Activated CD4-positive, alpha-beta T cell treated with anti-CD3 and anti-CD28 coated beads, Interleukin-2, amount 10 ng/mL, durations not matched to agents 7 days and 5 days (primary cell): ENCODE data around the gene IL4R. TPM values are rescaled to one million over a fixed set of nuclear protein-coding genes. Genes with fewer than 3 reads are reported as not detected.

ENCODE experiments used
- CTCF ChIA-PET: fragments of 350-600 bp; sonication (Branson Sonifier 250); formaldehyde crosslinking; loops from one replicate; lab custom pipeline; 2021; ENCODE audit warnings: antibody characterized with exemption; lab: Charles Lee
- POLR2A ChIA-PET: fragments of 350-600 bp; sonication (Branson Sonifier 250); formaldehyde crosslinking; loops from one replicate; lab custom pipeline; 2021; ENCODE audit warnings: antibody characterized with exemption; lab: Charles Lee
- DNase-seq: peaks from one replicate; pipeline ENCODE4 v3.0.0-alpha.2; 2020
- H3K27ac Mint-ChIP-seq: one replicate; pipeline ENCODE4 v1.8.0; 2021; ENCODE audit warnings: mild to moderate bottlenecking, moderate library complexity, mixed read lengths
- H3K27me3 Mint-ChIP-seq: one replicate; pipeline ENCODE4 v1.8.0; 2021; ENCODE audit warnings: mixed read lengths
- H3K36me3 Mint-ChIP-seq: one replicate; pipeline ENCODE4 v1.8.0; 2021; ENCODE audit warnings: low read depth, mixed read lengths
- H3K4me1 Mint-ChIP-seq: one replicate; pipeline ENCODE4 v1.8.0; 2021; ENCODE audit warnings: mixed read lengths
- H3K4me3 Mint-ChIP-seq: one replicate; pipeline ENCODE4 v1.8.0; 2021; ENCODE audit warnings: mild to moderate bottlenecking, moderate library complexity, mixed read lengths
- H3K9me3 Mint-ChIP-seq: one replicate; pipeline ENCODE4 v1.8.0; 2021; ENCODE audit warnings: mixed read lengths
- total RNA-seq, 2 experiments: library from RNA; stranded (reverse); gene quantifications; one replicate each; pipeline ENCODE4 v1.2.3, GENCODE V29; 2021

Gene IL4R
- total RNA-seq, 2 experiments from 2014 or later = 242 to 262 TPM

DNA sequence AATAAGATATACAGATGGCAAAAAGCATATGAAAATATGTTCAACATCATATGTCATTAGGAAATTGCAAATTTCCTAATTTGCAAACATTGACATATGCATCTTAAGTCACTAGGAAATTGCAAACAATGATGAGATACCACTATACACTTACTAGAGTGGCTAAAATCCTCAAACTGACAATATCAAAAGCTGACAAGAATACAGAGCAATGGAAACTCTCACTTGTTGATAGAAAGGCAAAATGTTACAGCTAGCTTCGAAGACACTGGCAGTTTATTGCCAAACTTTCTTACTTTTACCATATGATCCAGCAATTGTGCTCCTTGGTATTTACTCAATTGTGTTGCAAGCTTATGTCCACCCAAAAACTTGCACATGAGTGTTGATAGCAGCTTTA lies 5.0 kb upstream of the IL4R start:
- no peak overlapping the region for H3K27ac Mint-ChIP-seq
- POLR2A ChIA-PET = no interaction called here
- peaks cover 18% of the 10 kb centered on the region for H3K4me1 Mint-ChIP-seq
- H3K4me3 Mint-ChIP-seq = no peak overlapping the region
- H3K36me3 Mint-ChIP-seq = peaks cover 4% of the 10 kb centered on the region
- H3K9me3 Mint-ChIP-seq = peaks cover 16% of the 10 kb centered on the region
- CTCF ChIA-PET = interaction anchor here (1.1 to 1.2 kb wide), 3 partner anchors 9 to 13 kb away, joined by 3 read pairs; no protein-coding TSS in a partner anchor
- peaks cover 12% of the 10 kb centered on the region for H3K27me3 Mint-ChIP-seq
- no peak for DNase-seq

DNA sequence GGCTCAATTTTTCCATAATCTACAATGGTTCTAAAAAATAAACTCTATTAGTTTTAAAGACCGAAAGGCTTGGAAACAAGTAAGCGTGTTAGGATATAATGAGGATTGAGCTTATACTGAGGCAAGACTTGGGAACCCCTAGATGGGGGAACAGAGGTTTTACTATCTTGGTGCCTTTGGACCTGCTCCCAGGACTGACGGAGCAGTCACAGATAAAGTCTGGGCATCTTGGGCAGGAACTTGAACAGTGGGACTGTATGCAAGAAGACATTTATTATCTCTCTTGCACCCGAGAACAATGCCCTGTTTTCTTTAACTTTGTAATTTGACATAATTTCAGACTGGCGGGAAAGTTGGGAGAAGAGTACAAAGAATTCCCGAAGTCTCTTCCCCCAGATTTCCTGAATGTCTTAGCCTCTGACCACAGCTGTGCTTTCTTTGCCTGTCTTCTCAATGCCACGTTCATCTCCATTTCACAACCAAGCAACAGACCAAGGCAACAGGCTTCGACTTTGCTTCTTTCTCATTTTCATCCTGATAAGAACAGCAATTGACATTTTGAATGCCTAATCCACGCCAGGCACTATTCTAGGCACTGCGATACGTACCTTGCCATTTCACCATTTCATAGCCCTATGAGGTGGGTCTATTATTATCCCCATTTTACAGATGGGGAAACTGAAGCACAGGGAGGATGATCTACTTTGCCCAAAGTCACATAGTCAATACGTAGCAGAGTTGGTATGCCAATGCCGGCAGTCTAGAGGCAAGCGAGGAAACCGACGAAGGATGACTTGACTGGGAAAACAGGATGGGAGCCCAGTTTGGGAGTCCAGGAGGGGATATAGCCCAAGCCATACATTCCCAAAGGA lies 3.0 kb upstream of the IL4R start:
- H3K27me3 Mint-ChIP-seq = peaks cover 7% of the 10 kb centered on the region
- peaks cover 16% of the 10 kb centered on the region for H3K36me3 Mint-ChIP-seq
- DNase-seq = no peak
- CTCF ChIA-PET = interaction anchor here (0.6 kb wide), 1 partner anchor 10 kb away, joined by 3 read pairs; no protein-coding TSS in a partner anchor
- H3K27ac Mint-ChIP-seq = no peak overlapping the region
- POLR2A ChIA-PET = no interaction called here
- peaks cover 15% of the 10 kb centered on the region for H3K4me1 Mint-ChIP-seq
- H3K4me3 Mint-ChIP-seq = no peak overlapping the region
- H3K9me3 Mint-ChIP-seq = peaks cover 15% of the 10 kb centered on the region

DNA sequence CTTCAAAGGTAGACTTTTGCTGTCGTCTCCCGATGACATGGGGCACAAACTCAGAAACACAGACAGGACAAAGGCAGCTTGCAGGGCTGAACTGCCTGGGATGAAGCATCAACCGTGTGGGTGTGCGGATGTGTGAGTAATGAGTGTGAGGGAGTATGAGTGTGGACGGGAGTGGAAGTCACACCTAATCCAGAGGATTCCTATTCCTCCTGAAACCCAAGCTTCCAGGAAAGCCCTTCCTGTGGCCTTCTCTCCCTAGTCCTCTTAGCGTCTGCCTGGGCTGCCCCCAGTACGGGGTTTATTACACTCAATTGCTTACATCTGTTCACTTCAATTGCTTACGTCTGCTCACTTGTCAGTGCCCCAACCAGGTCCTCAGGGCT lies 2.3 kb upstream of the IL4R start:
- no peak for DNase-seq
- peaks cover 7% of the 10 kb centered on the region for H3K27me3 Mint-ChIP-seq
- ChIA-PET POLR2A (no interaction called here), CTCF (no interaction called here)
- peaks cover 10% of the 10 kb centered on the region for H3K9me3 Mint-ChIP-seq
- no peak overlapping the region for H3K4me3 Mint-ChIP-seq
- H3K4me1 Mint-ChIP-seq = peaks cover 19% of the 10 kb centered on the region
- no peak overlapping the region for H3K27ac Mint-ChIP-seq
- H3K36me3 Mint-ChIP-seq = peaks cover 22% of the 10 kb centered on the region

DNA sequence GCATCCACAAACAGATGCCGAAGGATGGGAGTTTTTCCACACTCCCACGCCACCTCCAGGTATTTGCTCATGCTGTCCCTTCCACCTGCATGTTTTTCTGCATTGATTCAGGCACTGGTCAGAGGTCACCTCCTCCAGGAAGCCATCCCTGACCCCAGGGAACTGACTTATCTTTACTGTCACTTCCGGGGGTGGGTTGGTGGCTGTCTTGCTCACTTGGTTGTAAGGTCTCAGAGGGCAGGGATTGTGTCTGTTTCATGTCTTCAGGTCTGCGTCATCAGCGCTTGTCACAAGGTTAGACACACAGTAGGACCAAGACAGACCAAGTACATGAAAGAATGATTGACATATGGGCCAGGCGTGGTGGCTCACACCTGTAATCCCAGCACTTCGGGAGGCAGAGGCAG lies 1.9 kb upstream of the IL4R start:
- POLR2A ChIA-PET = no interaction called here
- Mint-ChIP-seq H3K27me3 (peaks cover 7% of the 10 kb centered on the region), H3K4me1 (peaks cover 21% of the 10 kb centered on the region), H3K36me3 (peaks cover 22% of the 10 kb centered on the region), H3K27ac (no peak overlapping the region), H3K4me3 (no peak overlapping the region), H3K9me3 (peaks cover 6% of the 10 kb centered on the region)
- DNase-seq = no peak
- CTCF ChIA-PET = interaction anchor here (1.4 kb wide), 1 partner anchor 108 kb away, joined by 5 read pairs; the partner anchor contains the start of gene KDM8

DNA sequence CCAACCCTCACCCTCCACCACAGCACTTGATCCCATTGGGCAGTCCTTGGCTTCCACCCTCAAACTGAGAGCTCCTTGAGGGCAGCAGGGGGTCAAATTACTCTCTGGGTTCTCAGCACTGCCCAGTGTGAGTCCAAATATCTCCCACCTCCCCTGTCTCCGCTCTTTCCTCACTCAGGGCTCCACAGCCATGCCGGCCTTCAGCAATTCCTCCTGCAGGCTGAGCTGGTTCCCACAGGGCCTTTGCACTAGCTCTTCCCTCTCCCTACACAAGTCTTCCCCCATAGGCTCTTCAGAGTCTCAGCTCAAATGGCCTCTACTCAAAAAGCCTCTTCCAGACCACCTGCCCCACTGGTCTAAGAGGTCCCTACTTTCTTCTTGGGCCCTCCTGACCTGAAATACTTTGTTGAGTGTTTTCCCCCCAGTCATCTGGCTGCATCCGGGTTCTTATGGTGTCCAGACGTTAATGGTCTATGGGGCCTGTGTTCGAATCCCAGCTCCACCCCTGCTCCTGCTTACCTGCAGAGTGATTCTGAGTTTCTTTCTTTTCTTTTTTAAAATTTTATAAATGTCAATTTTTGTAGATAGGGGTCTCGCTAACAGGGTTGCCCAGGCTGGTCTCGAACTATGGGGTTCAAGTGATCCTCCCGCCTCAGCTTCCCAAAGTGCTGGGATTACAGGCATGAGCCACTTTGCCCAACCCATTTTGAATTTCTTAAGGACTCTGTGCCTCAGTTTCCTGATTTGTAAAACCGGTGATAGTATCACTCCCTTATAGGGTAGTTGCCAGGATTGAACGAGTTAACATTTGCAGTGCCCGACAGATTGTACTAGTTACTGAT lies 973 bp upstream of the IL4R start:
- POLR2A ChIA-PET = interaction anchor here (0.6 kb wide), 1 partner anchor 65 kb away, joined by 3 read pairs; no protein-coding TSS in a partner anchor
- peaks cover 29% of the 10 kb centered on the region for H3K36me3 Mint-ChIP-seq
- peaks cover 7% of the 10 kb centered on the region for H3K27me3 Mint-ChIP-seq
- DNase-seq = no peak
- peak overlapping the region; percentile 85 for H3K27ac Mint-ChIP-seq
- peaks cover 6% of the 10 kb centered on the region for H3K9me3 Mint-ChIP-seq
- peaks cover 30% of the 10 kb centered on the region for H3K4me1 Mint-ChIP-seq
- peak overlapping the region; percentile 95 for H3K4me3 Mint-ChIP-seq
- CTCF ChIA-PET = interaction anchor here (1.0 to 1.4 kb wide), 2 partner anchors 78 to 109 kb away, joined by 4 to 5 read pairs; partner anchors contain the start of gene KDM8

DNA sequence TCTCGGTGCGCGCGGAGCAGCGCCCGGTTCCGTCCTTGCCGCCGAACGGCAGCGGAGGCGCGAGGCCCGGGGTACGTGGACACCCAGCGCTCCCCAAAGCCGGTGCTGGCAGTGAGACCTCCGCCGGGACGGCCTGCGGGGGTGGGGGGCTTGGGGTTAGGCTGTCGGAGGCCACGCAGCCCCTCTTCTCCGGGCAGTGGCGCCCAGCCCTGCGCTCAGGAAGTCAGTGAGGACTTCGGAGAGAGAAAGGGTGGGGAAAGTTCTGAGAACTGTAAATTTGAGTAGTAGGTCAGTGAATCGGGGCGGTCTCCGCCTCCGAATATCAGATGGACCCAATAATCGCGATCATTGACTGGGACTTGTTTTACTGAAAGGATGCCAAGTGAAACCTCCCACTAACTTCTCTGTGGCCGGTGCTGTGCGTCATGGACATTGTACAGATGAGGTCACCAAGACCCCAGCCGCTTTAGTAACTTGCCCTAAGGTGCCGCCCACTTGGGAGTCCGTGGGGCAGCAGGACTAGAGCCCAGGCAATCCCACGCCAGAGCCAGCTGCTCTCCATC lies 468 bp downstream of the IL4R start:
- DNase-seq = peak; percentile 59
- Mint-ChIP-seq H3K4me1 (peaks cover 44% of the 10 kb centered on the region), H3K27ac (peak overlapping the region; percentile 92), H3K9me3 (no peaks in the 10 kb centered on the region), H3K4me3 (peak overlapping the region; percentile 95), H3K27me3 (peaks cover 6% of the 10 kb centered on the region), H3K36me3 (peaks cover 42% of the 10 kb centered on the region)
- ChIA-PET CTCF (interaction anchor here (5.1 kb wide), 1 partner anchor 78 kb away, joined by 53 read pairs; no protein-coding TSS in a partner anchor), POLR2A (no interaction called here)

DNA sequence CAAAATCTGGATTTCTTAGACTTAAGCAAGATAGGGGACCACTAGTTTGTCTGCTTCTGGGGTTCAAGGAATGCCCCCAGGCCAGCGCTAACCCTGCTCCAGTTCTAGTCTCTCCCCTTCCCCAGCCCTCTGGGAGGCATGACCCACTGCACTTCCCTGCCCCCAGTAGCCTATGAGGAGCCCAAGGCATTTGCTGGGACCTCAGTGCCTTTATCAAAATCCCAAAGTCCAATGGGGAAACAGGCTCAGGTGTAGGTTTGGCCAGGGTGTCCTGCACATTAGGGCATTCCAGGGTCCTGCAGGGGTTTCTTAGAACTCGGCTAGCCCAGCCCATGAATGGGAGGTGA lies 1.2 kb downstream of the IL4R start:
- CTCF ChIA-PET = interaction anchor here (1.0 to 5.1 kb wide), 4 partner anchors 14 to 111 kb away, joined by 3 to 53 read pairs (median 3); partner anchors contain the start of gene KDM8
- H3K36me3 Mint-ChIP-seq = peaks cover 49% of the 10 kb centered on the region

DNA sequence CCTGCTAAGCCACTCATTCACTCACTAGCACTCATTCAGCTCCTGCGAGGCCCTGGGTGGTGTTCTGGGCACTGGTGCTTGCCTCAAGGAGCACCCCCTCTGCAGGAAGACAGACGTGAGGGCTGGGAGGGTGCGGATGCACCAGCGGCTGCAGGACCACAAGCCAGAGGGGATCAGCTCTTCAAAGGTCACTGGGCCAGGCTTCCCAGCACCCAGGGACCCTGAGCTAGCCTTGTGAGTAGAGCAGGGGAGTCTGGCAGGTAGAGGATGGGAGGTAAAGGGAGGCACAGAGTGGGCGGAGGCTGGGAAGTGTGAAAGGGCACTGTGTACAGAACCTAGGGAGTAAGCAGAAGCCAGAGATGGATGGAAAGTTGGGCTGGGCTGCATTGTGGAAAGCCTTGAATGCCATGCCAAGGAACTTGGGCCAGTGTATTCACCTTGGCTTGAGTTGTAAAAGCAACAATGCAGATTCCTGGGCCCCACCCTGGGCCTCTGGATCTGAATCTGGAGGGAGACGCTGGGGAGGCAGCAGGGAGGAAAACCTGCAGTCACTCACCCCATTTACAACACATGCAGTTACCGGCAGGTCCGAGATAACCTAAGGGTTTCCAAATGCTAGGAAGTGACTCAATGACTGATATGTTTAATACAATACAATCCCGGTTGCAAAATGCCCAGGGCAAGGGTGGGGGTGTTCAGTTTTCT lies 1.7 kb downstream of the IL4R start:
- Mint-ChIP-seq H3K27ac (peak overlapping the region; percentile 92), H3K27me3 (peaks cover 3% of the 10 kb centered on the region), H3K9me3 (no peaks in the 10 kb centered on the region), H3K4me3 (peak overlapping the region; percentile 95), H3K36me3 (peaks cover 53% of the 10 kb centered on the region), H3K4me1 (peaks cover 57% of the 10 kb centered on the region)
- POLR2A ChIA-PET = interaction anchor here (0.6 to 1.0 kb wide), 2 partner anchors 80 to 145 kb away, joined by 4 read pairs; no protein-coding TSS in a partner anchor
- DNase-seq = peak; percentile 73
- CTCF ChIA-PET = interaction anchor here (0.8 to 5.1 kb wide), 11 partner anchors 10 to 112 kb away, joined by 3 to 53 read pairs (median 3); partner anchors contain the start of gene KDM8

More for the DNA sequence above, 1.2 kb downstream of the IL4R start:
- Mint-ChIP-seq H3K4me1 (peaks cover 51% of the 10 kb centered on the region), H3K27me3 (peaks cover 5% of the 10 kb centered on the region), H3K27ac (peak overlapping the region; percentile 92), H3K9me3 (no peaks in the 10 kb centered on the region), H3K4me3 (peak overlapping the region; percentile 95)
- no peak for DNase-seq
- POLR2A ChIA-PET = interaction anchor here (1.0 kb wide), 1 partner anchor 80 kb away, joined by 4 read pairs; no protein-coding TSS in a partner anchor

DNA sequence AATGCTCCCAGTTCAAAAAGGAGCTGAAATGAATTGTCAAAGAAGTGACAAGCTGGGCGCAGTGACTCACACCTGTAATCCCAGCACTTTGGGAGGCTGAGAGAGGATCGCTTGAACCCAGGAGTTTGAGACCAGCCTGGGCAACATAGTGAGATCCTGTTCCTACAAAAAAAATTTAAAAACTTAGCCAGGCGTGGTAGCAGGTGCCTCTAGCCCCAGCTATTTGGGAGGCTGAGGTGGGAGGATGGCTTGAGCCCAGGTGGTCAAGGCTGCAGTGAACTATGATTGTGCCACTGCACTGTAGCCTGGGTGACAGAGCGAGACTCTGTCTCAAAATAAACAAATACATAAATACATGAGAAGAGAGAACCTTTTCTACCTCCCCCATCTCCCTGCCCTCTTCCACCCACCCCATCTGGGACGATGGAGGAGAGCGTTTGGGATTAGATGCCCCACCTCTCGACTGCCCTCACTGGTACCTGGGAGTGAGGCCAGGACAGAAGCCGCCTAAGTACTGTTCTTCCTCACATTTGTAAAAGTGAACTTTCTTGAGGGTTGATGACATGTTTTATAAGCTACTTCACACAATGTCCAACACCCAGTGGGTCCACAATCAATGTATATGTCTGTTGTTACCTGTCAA lies 2.4 kb downstream of the IL4R start:
- CTCF ChIA-PET = interaction anchor here (0.6 to 5.1 kb wide), 12 partner anchors 9 to 104 kb away, joined by 3 to 53 read pairs (median 4); no protein-coding TSS in a partner anchor
- Mint-ChIP-seq H3K9me3 (no peaks in the 10 kb centered on the region), H3K4me1 (peaks cover 62% of the 10 kb centered on the region), H3K27ac (peak overlapping the region; percentile 92), H3K4me3 (peak overlapping the region; percentile 95), H3K27me3 (no peaks in the 10 kb centered on the region), H3K36me3 (peaks cover 58% of the 10 kb centered on the region)
- DNase-seq = no peak
- POLR2A ChIA-PET = interaction anchor here (0.6 kb wide), 1 partner anchor 144 kb away, joined by 4 read pairs; no protein-coding TSS in a partner anchor

DNA sequence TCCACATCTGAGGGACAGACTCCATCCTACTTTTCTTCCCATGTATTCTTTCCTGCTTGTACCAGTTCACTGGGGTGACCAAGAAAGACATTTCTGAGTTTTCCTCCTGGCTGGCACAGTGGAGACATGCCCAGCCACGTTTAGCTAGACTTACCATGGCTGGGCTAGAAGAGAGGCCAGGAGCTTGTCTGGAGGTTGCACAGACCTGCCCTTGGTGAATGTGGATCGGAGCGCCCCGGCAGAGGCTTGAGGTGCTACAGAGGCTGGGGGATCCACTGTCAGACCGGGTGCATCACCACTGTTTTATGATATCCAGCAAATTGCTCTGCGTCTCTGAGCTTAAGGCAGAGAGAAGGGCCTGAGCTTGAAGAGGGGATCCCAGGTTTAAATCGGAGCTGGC lies 3.5 kb downstream of the IL4R start:
- peak overlapping the region; percentile 95 for H3K4me3 Mint-ChIP-seq
- ChIA-PET POLR2A (interaction anchor here (0.7 to 1.3 kb wide), 2 partner anchors 73 to 82 kb away, joined by 4 to 6 read pairs; no protein-coding TSS in a partner anchor), CTCF (interaction anchor here (0.8 to 5.1 kb wide), 16 partner anchors 9 to 148 kb away, joined by 3 to 53 read pairs (median 4); no protein-coding TSS in a partner anchor)
- H3K9me3 Mint-ChIP-seq = no peaks in the 10 kb centered on the region
- H3K4me1 Mint-ChIP-seq = peaks cover 70% of the 10 kb centered on the region
- peak overlapping the region; percentile 92 for H3K27ac Mint-ChIP-seq
- DNase-seq = no peak
- peaks cover 67% of the 10 kb centered on the region for H3K36me3 Mint-ChIP-seq
- no peaks in the 10 kb centered on the region for H3K27me3 Mint-ChIP-seq
